ENCODE data around the gene KRTAP7-1. TPM values are rescaled to one million over a fixed set of nuclear protein-coding genes. Genes with fewer than 3 reads are reported as not detected.

Gene KRTAP7-1
- total and polyA plus RNA-seq, 12 donors = not detected

DNA sequence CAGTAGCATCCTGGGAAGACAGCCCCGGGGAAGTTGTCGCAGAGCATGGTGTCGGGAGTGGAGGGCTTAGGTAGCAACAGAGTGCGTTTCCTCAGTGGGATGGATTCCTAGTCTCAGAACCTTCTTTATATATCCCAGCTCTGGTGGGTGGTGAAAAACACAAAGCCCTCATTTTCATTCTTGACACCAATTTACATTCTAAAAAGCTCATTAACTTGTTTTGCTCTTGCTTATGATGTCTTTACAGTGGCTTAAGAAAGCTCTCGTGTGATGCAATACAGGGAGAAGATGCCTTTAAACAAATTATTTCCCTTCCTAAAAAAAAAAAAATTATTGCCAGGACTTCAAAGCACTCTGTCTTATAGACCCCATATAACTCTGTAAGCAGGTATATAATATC is 16.4 kb downstream of the KRTAP7-1 start, which contains the start of gene KRTAP8-1:
KRTAP8-1 (minus strand) TSS at position 101 of the 400 bp plus-strand sequence; CDS start at position 47, 54 bp downstream.
- intact Hi-C loops (cut with DNase I) = no loop called here
- Histone ChIP-seq H3K27me3 (no peaks in the 10 kb centered on the region), H3K9me3 (replicated peaks in 1 of 3) (no peaks in the 10 kb centered on the region), H3K27ac (no peak within 1 kb of the TSS), H3K4me1 (replicated peaks in 1 of 2) (no peaks in the 10 kb centered on the region), H3K4me3 (no peak within 1 kb of the TSS), H3K36me3 (replicated peaks in 1 of 2) (no peaks in the 10 kb centered on the region)
- TF ChIP-seq, protein P1, sequence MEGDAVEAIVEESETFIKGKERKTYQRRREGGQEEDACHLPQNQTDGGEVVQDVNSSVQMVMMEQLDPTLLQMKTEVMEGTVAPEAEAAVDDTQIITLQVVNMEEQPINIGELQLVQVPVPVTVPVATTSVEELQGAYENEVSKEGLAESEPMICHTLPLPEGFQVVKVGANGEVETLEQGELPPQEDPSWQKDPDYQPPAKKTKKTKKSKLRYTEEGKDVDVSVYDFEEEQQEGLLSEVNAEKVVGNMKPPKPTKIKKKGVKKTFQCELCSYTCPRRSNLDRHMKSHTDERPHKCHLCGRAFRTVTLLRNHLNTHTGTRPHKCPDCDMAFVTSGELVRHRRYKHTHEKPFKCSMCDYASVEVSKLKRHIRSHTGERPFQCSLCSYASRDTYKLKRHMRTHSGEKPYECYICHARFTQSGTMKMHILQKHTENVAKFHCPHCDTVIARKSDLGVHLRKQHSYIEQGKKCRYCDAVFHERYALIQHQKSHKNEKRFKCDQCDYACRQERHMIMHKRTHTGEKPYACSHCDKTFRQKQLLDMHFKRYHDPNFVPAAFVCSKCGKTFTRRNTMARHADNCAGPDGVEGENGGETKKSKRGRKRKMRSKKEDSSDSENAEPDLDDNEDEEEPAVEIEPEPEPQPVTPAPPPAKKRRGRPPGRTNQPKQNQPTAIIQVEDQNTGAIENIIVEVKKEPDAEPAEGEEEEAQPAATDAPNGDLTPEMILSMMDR (IDR thresholded peaks at IDR 0.05) = no peak
- no peak for TF ChIP-seq POLR2A (IDR thresholded peaks at IDR 0.05)
- DNase-seq = no peak
- 75 to 90% (median 85%) methylated on average over 5 of the region's 5 CpGs for WGBS, 4 donors

DNA sequence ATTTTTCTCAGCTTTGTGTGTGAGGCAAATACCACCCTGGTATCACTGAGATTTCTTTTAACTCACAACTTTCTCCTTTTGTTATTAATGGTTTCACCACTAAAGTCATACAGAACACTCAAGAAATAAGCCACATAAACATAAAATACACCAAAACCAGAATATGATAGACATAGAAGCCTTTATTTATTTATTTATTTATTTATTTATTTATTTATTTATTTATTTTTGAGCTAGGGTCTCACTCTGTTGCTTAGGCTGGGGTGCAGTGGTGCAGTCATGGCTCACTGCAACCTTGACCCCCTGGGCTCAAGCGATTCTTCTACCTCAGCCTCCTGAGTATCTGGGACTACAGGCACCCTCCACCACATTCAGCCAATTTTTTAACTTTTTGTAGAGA is 29.0 kb downstream of the KRTAP7-1 start:
- DNase-seq = no peak
- H3K4me3 ChIP-seq = no peak overlapping the region
- TF ChIP-seq POLR2A (IDR thresholded peaks at IDR 0.05) = no peak
- TF ChIP-seq, protein P1 (IDR thresholded peaks at IDR 0.05) = no peak
- H3K27ac ChIP-seq = no peak overlapping the region
- WGBS, 4 donors = 75 to 100% (median 84%) methylated on average over 1 of the region's 1 CpG
- intact Hi-C loops (cut with DNase I) = no loop called here
- H3K4me1 ChIP-seq (replicated peaks in 1 of 2) = no peaks in the 10 kb centered on the region
- no peaks in the 10 kb centered on the region for H3K36me3 ChIP-seq (replicated peaks in 1 of 2)
- H3K9me3 ChIP-seq (replicated peaks in 1 of 3) = no peaks in the 10 kb centered on the region
- H3K27me3 ChIP-seq = no peaks in the 10 kb centered on the region

DNA sequence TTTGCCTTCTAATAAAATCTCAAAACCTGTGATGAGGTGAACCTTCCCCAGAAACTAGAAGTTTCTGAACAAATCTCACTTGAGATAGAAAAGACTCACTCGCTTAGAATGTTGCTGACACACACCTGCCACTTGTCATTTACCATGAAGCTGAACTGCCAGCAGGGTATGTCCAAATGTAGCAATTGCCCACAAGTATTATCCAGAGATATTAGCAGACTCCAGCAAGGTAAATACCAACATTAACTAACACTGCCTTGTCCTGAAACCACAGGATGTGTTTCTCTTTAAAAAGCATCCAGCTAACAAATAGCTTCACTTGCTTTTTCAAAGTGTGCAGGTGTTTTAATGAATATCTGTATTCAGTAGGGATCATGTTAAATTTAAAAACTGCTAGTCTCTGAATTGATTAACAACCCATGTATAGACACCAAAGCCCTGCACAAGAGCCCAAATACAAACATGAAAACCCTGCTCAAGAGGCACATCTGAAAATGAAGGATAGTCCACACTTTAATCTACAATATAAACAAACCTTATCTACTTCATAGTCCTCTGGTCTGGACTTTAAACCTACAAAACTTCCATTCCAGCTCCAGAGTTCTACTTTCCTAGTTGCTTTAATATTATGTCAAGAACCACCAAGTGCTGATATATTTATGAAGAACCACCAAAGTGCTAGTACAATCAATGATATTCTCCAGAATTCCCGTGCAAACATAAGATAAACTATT is 35.8 kb downstream of the KRTAP7-1 start:
- H3K27me3 ChIP-seq = no peaks in the 10 kb centered on the region
- no peak overlapping the region for H3K27ac ChIP-seq
- no peak for TF ChIP-seq POLR2A (IDR thresholded peaks at IDR 0.05)
- TF ChIP-seq, protein P1 (IDR thresholded peaks at IDR 0.05) = no peak
- H3K9me3 ChIP-seq (replicated peaks in 1 of 3) = no peaks in the 10 kb centered on the region
- intact Hi-C loops (cut with DNase I) = no loop called here
- H3K4me1 ChIP-seq (replicated peaks in 1 of 2) = no peaks in the 10 kb centered on the region
- no peaks in the 10 kb centered on the region for H3K36me3 ChIP-seq (replicated peaks in 1 of 2)
- H3K4me3 ChIP-seq = no peak overlapping the region
- WGBS, 4 donors = 59 to 71% (median 63%) methylated on average over 2 of the region's 2 CpGs
- DNase-seq = no peak

DNA sequence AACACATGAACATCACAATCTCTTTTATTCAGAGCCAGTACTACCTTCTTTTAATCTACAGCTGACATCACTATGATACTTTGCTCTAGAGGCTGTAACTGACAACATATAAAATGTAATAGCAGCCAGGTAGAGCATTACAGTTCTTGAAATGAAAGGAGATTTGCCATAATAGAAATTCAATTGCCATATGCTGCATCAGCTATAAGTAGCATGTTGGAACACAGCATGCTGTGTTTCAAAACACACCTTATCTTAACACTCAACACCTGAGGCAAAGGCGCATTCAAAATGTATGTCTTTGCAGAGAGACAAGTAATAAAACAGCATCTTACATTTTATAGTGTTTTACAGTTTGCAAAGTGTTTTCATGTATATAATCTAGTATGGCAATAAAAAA is 50.3 kb downstream of the KRTAP7-1 start:
- Histone ChIP-seq H3K9me3 (replicated peaks in 1 of 3) (no peaks in the 10 kb centered on the region), H3K36me3 (replicated peaks in 1 of 2) (no peaks in the 10 kb centered on the region), H3K4me3 (no peak overlapping the region), H3K27ac (no peak overlapping the region), H3K4me1 (replicated peaks in 1 of 2) (no peaks in the 10 kb centered on the region), H3K27me3 (no peaks in the 10 kb centered on the region)
- TF ChIP-seq, protein P1 (IDR thresholded peaks at IDR 0.05) = no peak
- intact Hi-C loops (cut with DNase I) = no loop called here
- 85 to 97% (median 91%) methylated on average over 1 of the region's 1 CpG for WGBS, 4 donors
- no peak for DNase-seq

Small RNAs within 50 kb of the gene (small RNA-seq; reads per million reads assigned to genes)
- gene KRTAP8-2P (0 reads per million in 2 donors), gene KRTAP8-3P (0 reads per million in 2 donors)

Other genes starting within 250 kb of the KRTAP7-1 start
- not detected for gene KRTAP22-2, start 239.4 kb downstream of the KRTAP7-1 start, total RNA-seq
- gene KRTAP22-2, start 239.4 kb downstream of the KRTAP7-1 start, polyA plus RNA-seq = not detected
- not detected for gene KRTAP6-3, start 237.3 kb downstream of the KRTAP7-1 start, total RNA-seq
- gene KRTAP6-3, start 237.3 kb downstream of the KRTAP7-1 start, polyA plus RNA-seq = not detected
- gene KRTAP6-2, start 230.9 kb downstream of the KRTAP7-1 start, total RNA-seq = not detected
- not detected for gene KRTAP6-2, start 230.9 kb downstream of the KRTAP7-1 start, polyA plus RNA-seq
- not detected for gene KRTAP22-1, start 228.7 kb downstream of the KRTAP7-1 start, total RNA-seq
- not detected for gene KRTAP22-1, start 228.7 kb downstream of the KRTAP7-1 start, polyA plus RNA-seq
- gene KRTAP6-1, start 215.8 kb downstream of the KRTAP7-1 start, total RNA-seq = not detected
- not detected for gene KRTAP6-1, start 215.8 kb downstream of the KRTAP7-1 start, polyA plus RNA-seq
- gene KRTAP20-1, start 213.3 kb downstream of the KRTAP7-1 start, total RNA-seq = not detected
- gene KRTAP20-1, start 213.3 kb downstream of the KRTAP7-1 start, polyA plus RNA-seq = not detected
- gene KRTAP20-4, start 209.1 kb downstream of the KRTAP7-1 start, total RNA-seq = not detected
- gene KRTAP20-4, start 209.1 kb downstream of the KRTAP7-1 start, polyA plus RNA-seq = not detected
- gene KRTAP20-2, start 194.6 kb downstream of the KRTAP7-1 start, total RNA-seq = not detected
- gene KRTAP20-2, start 194.6 kb downstream of the KRTAP7-1 start, polyA plus RNA-seq = not detected
- gene KRTAP20-3, start 186.9 kb downstream of the KRTAP7-1 start, total RNA-seq = not detected
- not detected for gene KRTAP20-3, start 186.9 kb downstream of the KRTAP7-1 start, polyA plus RNA-seq
- gene KRTAP21-3, start 111.0 kb downstream of the KRTAP7-1 start, total RNA-seq = not detected
- gene KRTAP21-3, start 111.0 kb downstream of the KRTAP7-1 start, polyA plus RNA-seq = not detected
- not detected for gene KRTAP21-2, start 82.5 kb downstream of the KRTAP7-1 start, total RNA-seq
- gene KRTAP21-2, start 82.5 kb downstream of the KRTAP7-1 start, polyA plus RNA-seq = not detected
- not detected for gene KRTAP21-1, start 74.3 kb downstream of the KRTAP7-1 start, total RNA-seq
- not detected for gene KRTAP21-1, start 74.3 kb downstream of the KRTAP7-1 start, polyA plus RNA-seq
- gene KRTAP8-1, start 16.5 kb downstream of the KRTAP7-1 start, total RNA-seq = not detected
- gene KRTAP8-1, start 16.5 kb downstream of the KRTAP7-1 start, polyA plus RNA-seq = not detected
- gene KRTAP11-1, start 51.8 kb upstream of the KRTAP7-1 start, total RNA-seq = not detected
- not detected for gene KRTAP11-1, start 51.8 kb upstream of the KRTAP7-1 start, polyA plus RNA-seq
- not detected for gene KRTAP19-8, start 208.7 kb upstream of the KRTAP7-1 start, total RNA-seq
- not detected for gene KRTAP19-8, start 208.7 kb upstream of the KRTAP7-1 start, polyA plus RNA-seq

Measured in adrenal gland (tissue), 12 donors.